NCI-H1092 treated with DMSO at 0.1 percent for 48 hours (cell line): Measurements from ENCODE around the gene SLC6A11.

Experiments
- DNase-seq: peaks from one replicate; lab custom pipeline; 2025; lab: John Stamatoyannopoulos, UW

SLC6A11 gene

GRCh38 chr3:10790713-10791112, 25.3 kb upstream of the SLC6A11 start:
- DNase-seq: no peak

- no peak for DNase-seq
These were observed 23.8 kb upstream of the SLC6A11 start for GRCh38 chr3:10792208-10792607.

- no peak for DNase-seq
These were observed 17.2 kb upstream of the SLC6A11 start for GRCh38 chr3:10798600-10799367.

- DNase-seq: no peak
These were observed 11.8 kb upstream of the SLC6A11 start for GRCh38 chr3:10804183-10804648.

GRCh38 chr3:10806006-10806405, 10.0 kb upstream of the SLC6A11 start:
- DNase-seq: no peak

GRCh38 chr3:10808130-10808735, 7.8 kb upstream of the SLC6A11 start:
- DNase-seq: no peak

- DNase-seq: no peak
These were observed 7.1 kb upstream of the SLC6A11 start for GRCh38 chr3:10808974-10809373.

GRCh38 chr3:10810376-10810775, 5.7 kb upstream of the SLC6A11 start:
- DNase-seq: no peak

GRCh38 chr3:10813425-10813824, 2.6 kb upstream of the SLC6A11 start:
- DNase-seq: no peak

- no peak for DNase-seq
These were observed 1.4 kb upstream of the SLC6A11 start for GRCh38 chr3:10814623-10815022.

GRCh38 chr3:10815487-10815886, 541 bp upstream of the SLC6A11 start:
- no peak for DNase-seq

- DNase-seq: no peak
These were observed 830 bp downstream of the SLC6A11 start for GRCh38 chr3:10816863-10817253.

- DNase-seq: no peak
These were observed 1.5 kb downstream of the SLC6A11 start for GRCh38 chr3:10817506-10817905.

GRCh38 chr3:10822055-10822454, 6.0 kb downstream of the SLC6A11 start:
- no peak for DNase-seq

GRCh38 chr3:10822708-10823515, 6.9 kb downstream of the SLC6A11 start:
- no peak for DNase-seq

GRCh38 chr3:10823516-10823818, 7.4 kb downstream of the SLC6A11 start:
- no peak for DNase-seq

- DNase-seq: no peak
These were observed 8.4 kb downstream of the SLC6A11 start for GRCh38 chr3:10824468-10824867.

- no peak for DNase-seq
These were observed 17.9 kb downstream of the SLC6A11 start for GRCh38 chr3:10833855-10834414.

GRCh38 chr3:10834951-10835350, 18.9 kb downstream of the SLC6A11 start:
- no peak for DNase-seq

- no peak for DNase-seq
These were observed 19.4 kb downstream of the SLC6A11 start for GRCh38 chr3:10835406-10835805.

GRCh38 chr3:10836676-10837075, 20.6 kb downstream of the SLC6A11 start:
- no peak for DNase-seq

- no peak for DNase-seq
These were observed 21.8 kb downstream of the SLC6A11 start for GRCh38 chr3:10837849-10838248.

GRCh38 chr3:10839167-10839566, 23.1 kb downstream of the SLC6A11 start:
- no peak for DNase-seq
